OCI-LY7 (cell line): ENCODE results near the gene BDKRB2. TPM values are rescaled to one million over a fixed set of nuclear protein-coding genes. Genes with fewer than 3 reads are reported as not detected.
A peak's percentile ranks its signal among the peaks of the same experiment; 100 is the strongest.

Source experiments
- BruUV-seq: library from RNA; stranded (reverse); fragments of 400-500 nt; replicated peaks from 2 replicates; lab custom pipeline; 2021; lab: Mats Ljungman, UMichigan
- CTCF ChIA-PET: fragments of 300-600 bp; sonication (Branson Sonifier 250); formaldehyde crosslinking; loops from one replicate; lab custom pipeline; 2022; ENCODE audit warnings: antibody characterized with exemption; ENCODE audit not compliant: unreplicated experiment; lab: Charles Lee
- POLR2A ChIA-PET: fragments of 300-600 bp; sonication (Branson Sonifier 250); formaldehyde crosslinking; loops from one replicate; lab custom pipeline; 2022; ENCODE audit warnings: antibody characterized with exemption; lab: Charles Lee
- DNase-seq: peaks from one replicate; pipeline ENCODE4 v3.0.0-alpha.2; 2015; ENCODE audit warnings: low spot score
- H2AFZ ChIP-seq: fragments of 200-600 bp; sonication (generic), shearing (Covaris generic); 2 replicates; pipeline ENCODE4 v1.6.1; 2014; ENCODE audit warnings: mild to moderate bottlenecking, antibody characterized with exemption, low read length, moderate library complexity
- H3K27ac ChIP-seq: fragments of 200-600 bp; sonication (generic); 2 replicates; pipeline ENCODE4 v1.5.1; 2014; ENCODE audit warnings: mixed run types, low read depth, mild to moderate bottlenecking, moderate library complexity, low read length, inconsistent platforms; ENCODE audit not compliant: poor library complexity, severe bottlenecking
- H3K36me3 ChIP-seq: fragments of 200-600 bp; sonication (generic); 2 replicates; pipeline ENCODE4 v1.6.1; 2014; ENCODE audit warnings: mild to moderate bottlenecking, antibody characterized with exemption, low read length, moderate library complexity, mixed read lengths; ENCODE audit not compliant: insufficient read depth
- H3K4me1 ChIP-seq: fragments of 200-600 bp; sonication (generic); 2 replicates; pipeline ENCODE4 v1.5.1; 2014; ENCODE audit warnings: mild to moderate bottlenecking, low read length; ENCODE audit not compliant: insufficient read depth, poor library complexity, severe bottlenecking
- H3K4me2 ChIP-seq: fragments of 200-600 bp; sonication (generic); 2 replicates; pipeline ENCODE4 v1.6.1; 2014; ENCODE audit warnings: mild to moderate bottlenecking, low read length
- H3K4me3 ChIP-seq: fragments of 200-600 bp; sonication (generic); 2 replicates; pipeline ENCODE4 v1.5.1; 2014; ENCODE audit warnings: mild to moderate bottlenecking, low read depth, low read length; ENCODE audit not compliant: poor library complexity, severe bottlenecking
- H3K79me2 ChIP-seq: fragments of 200-600 bp; sonication (generic); 2 replicates; pipeline ENCODE4 v1.6.1; 2016; ENCODE audit warnings: low read depth, mild to moderate bottlenecking, low read length, moderate library complexity, mixed read lengths; ENCODE audit not compliant: insufficient read depth
- H3K9me2 ChIP-seq: fragments of 200-600 bp; sonication (generic); 2 replicates; pipeline ENCODE4 v1.6.1; 2016; ENCODE audit warnings: mild to moderate bottlenecking, low read length, mixed read lengths; ENCODE audit not compliant: insufficient read depth
- H3K9me3 ChIP-seq: fragments of 200-600 bp; sonication (generic); 2 replicates; pipeline ENCODE4 v1.6.1; 2014; ENCODE audit warnings: mild to moderate bottlenecking, mixed run types, low read length, mixed read lengths
- H4K20me1 ChIP-seq: fragments of 200-600 bp; sonication (generic); 2 replicates; pipeline ENCODE4 v1.6.1; 2014; ENCODE audit warnings: mild to moderate bottlenecking, antibody characterized with exemption, low read length, moderate library complexity, mixed read lengths; ENCODE audit not compliant: insufficient read depth
- CTCF ChIP-seq: fragments of 200-600 bp; sonication (generic); conservative IDR thresholded peaks from 2 replicates; pipeline ENCODE4 v1.5.1; 2014; ENCODE audit warnings: mild to moderate bottlenecking, antibody characterized with exemption, low read length, moderate library complexity, mixed read lengths
- EZH2phosphoT487 ChIP-seq: fragments of 200-600 bp; sonication (generic); IDR thresholded peaks from 2 replicates; pipeline ENCODE4 v1.6.1; 2018; ENCODE audit warnings: low read depth, borderline replicate concordance, mild to moderate bottlenecking, mixed run types, antibody characterized with exemption, low read length, moderate library complexity, mixed read lengths
- intact Hi-C: fragments of 100-400 bp; cut with micrococcal nuclease; formaldehyde crosslinking; loops from one replicate; pipeline ENCODE4 v1.10.0; 2022; ENCODE audit not compliant: unreplicated experiment
- total RNA-seq, 2 experiments: library from RNA; depleted of rRNA in 1 of 2; stranded (reverse); fragments of >200 nt in 1 of 2; shearing (Covaris generic) in 1 of 2; gene quantifications; 2 replicates each; pipeline ENCODE4 v1.2.3, GENCODE V29; 2014 to 2022

BDKRB2 gene
- total RNA-seq, 2 experiments from 2014 or later, result 0.17 TPM; not detected in 1

GRCh38 chr14:96274543-96274942 lies 69.9 kb downstream of the BDKRB2 start:
- Histone ChIP-seq H4K20me1 (no peaks in the 10 kb centered on the region), H3K36me3 (no peaks in the 10 kb centered on the region), H3K4me1 (no peaks in the 10 kb centered on the region), H3K27ac (no peak overlapping the region), H3K79me2 (no peaks in the 10 kb centered on the region), H3K4me2 (no peak overlapping the region), H3K4me3 (no peak overlapping the region), H2AFZ (no peak overlapping the region), H3K9me3 (peaks cover 6% of the 10 kb centered on the region; the same call in 1 of the 2 replicates), H3K9me2 (no peaks in the 10 kb centered on the region)
- no TSS peak for BruUV-seq
- CTCF ChIA-PET, result interaction anchor here (0.6 kb wide), 1 partner anchor 176 kb away, joined by 3 read pairs; no protein-coding TSS in a partner anchor
- intact Hi-C loops, result loop anchor here (10.0 kb wide), 1 partner anchor 710 kb away; no protein-coding TSS in a partner anchor
- POLR2A ChIA-PET, result interaction anchor here (0.6 kb wide), 1 partner anchor 108 kb away, joined by 4 read pairs; no protein-coding TSS in a partner anchor
- DNase-seq, result no peak
- no peak for TF ChIP-seq CTCF
- no peak for TF ChIP-seq EZH2phosphoT487

GRCh38 chr14:96275177-96276112 lies 70.8 kb downstream of the BDKRB2 start:
- no peaks in the 10 kb centered on the region for H3K36me3 ChIP-seq
- no peak for TF ChIP-seq EZH2phosphoT487
- TF ChIP-seq CTCF, result peak; percentile 95
- H3K79me2 ChIP-seq, result no peaks in the 10 kb centered on the region
- H3K9me2 ChIP-seq, result no peaks in the 10 kb centered on the region
- CTCF ChIA-PET, result interaction anchor here (0.6 to 0.9 kb wide), 2 partner anchors 70 to 175 kb away, joined by 3 read pairs; no protein-coding TSS in a partner anchor
- intact Hi-C loops, result loop anchor here (1.0 to 10.0 kb wide), 4 partner anchors 175 to 711 kb away; no protein-coding TSS in a partner anchor
- POLR2A ChIA-PET, result no interaction called here
- no peaks in the 10 kb centered on the region for H4K20me1 ChIP-seq
- no peak overlapping the region for H3K4me2 ChIP-seq
- no peaks in the 10 kb centered on the region for H3K4me1 ChIP-seq
- DNase-seq, result peak; percentile 61
- no peak overlapping the region for H3K27ac ChIP-seq
- H3K9me3 ChIP-seq, result peaks cover 6% of the 10 kb centered on the region; the same call in 1 of the 2 replicates
- no peak overlapping the region for H2AFZ ChIP-seq
- no TSS peak for BruUV-seq
- H3K4me3 ChIP-seq, result no peak overlapping the region
